Measurements from ENCODE around the gene MATN4.

MATN4 gene

GRCh38 chr20:45251884-45252560 is 56.1 kb downstream of the MATN4 start:
- TF ChIP-seq CTCF (conservative IDR thresholded peaks at IDR 0.05), result no peak

GRCh38 chr20:45248609-45249008 is 59.5 kb downstream of the MATN4 start:
- no peak for TF ChIP-seq CTCF (conservative IDR thresholded peaks at IDR 0.05)

More at GRCh38 chr20:45251884-45252560, 56.1 kb downstream of the MATN4 start:
- H3K27ac ChIP-seq, result no peak overlapping the region

DNA sequence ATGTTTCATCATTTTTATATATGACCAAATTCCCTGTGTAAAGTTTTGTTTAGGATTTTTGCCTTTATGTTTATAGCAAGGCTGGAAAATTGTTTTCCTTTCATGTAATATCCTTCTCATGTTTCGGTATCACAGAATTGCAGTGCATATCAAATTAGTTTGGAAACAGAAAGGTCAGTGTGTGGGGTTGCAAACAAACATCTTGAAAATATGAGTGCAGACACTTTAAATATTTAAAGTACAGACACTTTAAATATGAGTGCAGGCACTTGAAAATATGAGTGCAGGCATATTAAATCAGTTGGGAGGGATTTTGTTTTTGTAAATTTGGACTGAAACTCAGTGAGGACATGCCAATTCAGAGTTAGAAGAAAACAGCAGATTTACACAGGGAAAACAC is 60.2 kb downstream of the MATN4 start:
- no peak for TF ChIP-seq CTCF (conservative IDR thresholded peaks at IDR 0.05)
- no peak overlapping the region for H3K27ac ChIP-seq

More at GRCh38 chr20:45248609-45249008, 59.5 kb downstream of the MATN4 start:
- no peak overlapping the region for H3K27ac ChIP-seq

DNA sequence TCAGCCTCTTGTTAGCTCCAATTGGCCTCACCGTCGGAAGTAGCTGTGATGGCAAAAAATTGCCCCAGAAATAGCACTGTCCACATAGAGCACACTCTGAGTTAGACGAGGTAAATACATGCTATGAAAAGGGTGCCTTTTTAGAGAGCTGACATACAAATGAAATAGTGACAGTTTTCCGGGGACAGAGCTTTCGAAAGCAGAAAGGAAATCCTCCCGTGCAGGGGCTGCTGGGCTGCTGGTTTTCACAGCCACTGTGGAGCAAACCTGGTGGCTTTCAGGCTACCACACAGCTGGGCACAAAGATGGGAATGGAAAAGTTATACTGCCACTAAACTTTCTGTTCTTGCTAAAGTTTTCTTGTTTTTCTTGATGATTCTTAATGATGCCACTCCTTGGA is 62.0 kb downstream of the MATN4 start:
- TF ChIP-seq CTCF (conservative IDR thresholded peaks at IDR 0.05), result no peak
- no peak overlapping the region for H3K27ac ChIP-seq

Data from VCaP (cell line).